Motor neuron (in vitro differentiated cells): Measurements from ENCODE around the gene MARCHF10. TPM values are rescaled to one million over a fixed set of nuclear protein-coding genes. Genes with fewer than 3 reads are reported as not detected.

Source experiments
- ATAC-seq, 8 experiments: fragments of 200-7000 bp; cut with Tn5 transposase; replicated peaks in 6 of 8; 2 replicates each; pipeline ENCODE4 v1.8.0; 2021; ENCODE audit warnings: mild to moderate bottlenecking in 8 of 8, moderate library complexity in 8 of 8
- H3K27ac ChIP-seq, 2 donors: fragments of 250-450 bp; sonication (Bioruptor Pico); 2 replicates each; pipeline ENCODE4 v1.9.0; 2021; ENCODE audit warnings: antibody characterized with exemption in 2 of 2, mild to moderate bottlenecking in 2 of 2, moderate library complexity in 1 of 2
- H3K4me1 ChIP-seq, 2 donors: fragments of 250-450 bp; sonication (Bioruptor Pico); replicated peaks in 1 of 2; 2 replicates each; pipeline ENCODE4 v1.6.1; 2021; ENCODE audit warnings: antibody characterized with exemption in 2 of 2, mild to moderate bottlenecking in 2 of 2, moderate library complexity in 1 of 2
- H3K4me3 ChIP-seq, 5 donors: fragments of 250-450 bp; sonication (Bioruptor Pico); 2 replicates each; pipeline ENCODE4 v1.9.0; 2021; ENCODE audit warnings: antibody characterized with exemption in 5 of 5, mild to moderate bottlenecking in 5 of 5, moderate library complexity in 4 of 5
- WGBS, 10 experiments: fragments of 450-650 bp; shearing (Covaris generic); methylation state at CpG; one replicate each; pipeline ENCODE4 v1.0.0; 2022; 5-methylcytosine and 5-hydroxymethylcytosine counted together
- in situ Hi-C, 9 experiments: fragments of 400-800 bp; cut with MboI; loops; one replicate each; pipeline ENCODE4 v1.15.0; 2021; ENCODE audit warnings: low sequenced_read_pairs in 9 of 9, low pct_unique_long_range_greater_than_20kb in 2 of 9; ENCODE audit not compliant: unreplicated experiment in 9 of 9
- total RNA-seq, 8 experiments: library from RNA; unstranded; fragments of 300-600 nt; gene quantifications; 2 replicates each; pipeline versions ENCODE4 v1.2.3 to v1.2.4, GENCODE V29; 2022

The MARCHF10 gene
- total RNA-seq, 8 experiments from 2014 or later, result 0.20 to 2.2 (median 0.71) TPM; not detected in 1

- in situ Hi-C loops, result loop anchor here in 5 of 9 experiments (25.0 kb wide), 1 partner anchor 732 kb away; no protein-coding TSS in a partner anchor
- ATAC-seq, result no peak
- H3K4me1 ChIP-seq, result peaks cover 8 to 9% of the 10 kb centered on the region in 2 donors
- no peak overlapping the region for H3K27ac ChIP-seq
- H3K4me3 ChIP-seq, result no peak overlapping the region
- WGBS, 10 experiments, result no CpG with 5 or more reads among the region's 37 CpGs
Measured at GRCh38 chr17:62679866-62680377, 128.2 kb downstream of the MARCHF10 start.

GRCh38 chr17:62678214-62678919, 129.7 kb downstream of the MARCHF10 start:
- Histone ChIP-seq H3K4me1 (peaks cover 18 to 22% of the 10 kb centered on the region in 2 donors), H3K27ac (no peak overlapping the region), H3K4me3 (no peak overlapping the region)
- ATAC-seq, result no peak
- in situ Hi-C loops, result loop anchor here in 5 of 9 experiments (25.0 kb wide), 1 partner anchor 734 kb away; no protein-coding TSS in a partner anchor
- 33 to 100% (median 80%) methylated on average over 1 to 2 of the region's 10 CpGs; no CpG with 5 or more reads in 5 of the 10 experiments for WGBS, 10 experiments

GRCh38 chr17:62676952-62677596, 131.0 kb downstream of the MARCHF10 start:
- in situ Hi-C loops, result loop anchor here in 5 of 9 experiments (25.0 kb wide), 1 partner anchor 735 kb away; no protein-coding TSS in a partner anchor
- H3K27ac ChIP-seq, result no peak overlapping the region
- peaks cover 18 to 22% of the 10 kb centered on the region in 2 donors for H3K4me1 ChIP-seq
- no peak overlapping the region for H3K4me3 ChIP-seq
- no peak for ATAC-seq
- 80 to 100% (median 100%) methylated on average over 1 to 4 of the region's 18 CpGs; no CpG with 5 or more reads in 5 of the 10 experiments for WGBS, 10 experiments

GRCh38 chr17:62676231-62676943, 131.7 kb downstream of the MARCHF10 start:
- in situ Hi-C loops, result loop anchor here in 5 of 9 experiments (25.0 kb wide), 1 partner anchor 736 kb away; no protein-coding TSS in a partner anchor
- Histone ChIP-seq H3K27ac (no peak overlapping the region), H3K4me1 (peaks cover 18 to 22% of the 10 kb centered on the region in 2 donors), H3K4me3 (no peak overlapping the region)
- ATAC-seq, result no peak
- WGBS, 10 experiments, result 77 to 100% (median 92%) methylated on average over 1 to 10 of the region's 16 CpGs; no CpG with 5 or more reads in 3 of the 10 experiments

GRCh38 chr17:62675701-62676100, 132.4 kb downstream of the MARCHF10 start:
- peak in 1 of 8 experiments; percentile 18 for ATAC-seq
- peak overlapping the region; percentile 56 to 73 for H3K27ac ChIP-seq
- 33% methylated on average over 1 of the region's 4 CpGs; no CpG with 5 or more reads in 9 of the 10 experiments for WGBS, 10 experiments
- in situ Hi-C loops, result loop anchor here in 5 of 9 experiments (25.0 kb wide), 1 partner anchor 737 kb away; no protein-coding TSS in a partner anchor
- H3K4me1 ChIP-seq, result peaks cover 18 to 22% of the 10 kb centered on the region in 2 donors
- H3K4me3 ChIP-seq, result no peak overlapping the region

DNA sequence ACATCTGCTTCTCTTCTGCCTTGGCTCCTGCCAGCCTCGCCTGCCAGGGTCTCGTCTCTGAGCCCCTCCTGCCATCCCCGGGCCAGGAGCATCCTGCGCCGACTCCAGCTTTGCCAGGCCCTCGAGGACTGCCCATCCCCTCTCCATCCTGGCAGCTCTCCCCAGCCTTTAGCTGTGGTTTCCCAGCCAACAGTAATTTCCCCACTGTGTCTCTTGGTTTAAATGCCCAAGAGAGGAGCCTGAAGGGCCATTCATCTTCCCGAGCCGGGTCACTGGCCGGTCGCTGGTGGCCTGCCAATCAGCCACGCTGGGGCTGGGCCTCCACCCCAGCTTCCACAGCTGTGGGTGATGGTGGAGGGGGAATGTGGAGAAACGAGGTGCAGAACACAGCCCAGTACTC, 132.9 kb downstream of the MARCHF10 start:
- Histone ChIP-seq H3K27ac (peak overlapping the region; percentile 56 to 73), H3K4me1 (peaks cover 18 to 22% of the 10 kb centered on the region in 2 donors), H3K4me3 (no peak overlapping the region)
- ATAC-seq, result peak in 6 of 8 experiments; percentile 31 to 88 (median 72)
- 40 to 100% (median 75%) methylated on average over 1 to 6 of the region's 12 CpGs; no CpG with 5 or more reads in 5 of the 10 experiments for WGBS, 10 experiments
- in situ Hi-C loops, result loop anchor here in 5 of 9 experiments (25.0 kb wide), 1 partner anchor 737 kb away; no protein-coding TSS in a partner anchor

GRCh38 chr17:62674841-62675240, 133.3 kb downstream of the MARCHF10 start:
- H3K4me3 ChIP-seq, result no peak overlapping the region
- 80% methylated on average over 1 of the region's 3 CpGs; no CpG with 5 or more reads in 9 of the 10 experiments for WGBS, 10 experiments
- in situ Hi-C loops, result loop anchor here in 5 of 9 experiments (25.0 kb wide), 1 partner anchor 737 kb away; no protein-coding TSS in a partner anchor
- peaks cover 18 to 22% of the 10 kb centered on the region in 2 donors for H3K4me1 ChIP-seq
- peak overlapping the region; percentile 56 to 73 for H3K27ac ChIP-seq
- peak in 2 of 8 experiments; percentile 13 to 19 for ATAC-seq

DNA sequence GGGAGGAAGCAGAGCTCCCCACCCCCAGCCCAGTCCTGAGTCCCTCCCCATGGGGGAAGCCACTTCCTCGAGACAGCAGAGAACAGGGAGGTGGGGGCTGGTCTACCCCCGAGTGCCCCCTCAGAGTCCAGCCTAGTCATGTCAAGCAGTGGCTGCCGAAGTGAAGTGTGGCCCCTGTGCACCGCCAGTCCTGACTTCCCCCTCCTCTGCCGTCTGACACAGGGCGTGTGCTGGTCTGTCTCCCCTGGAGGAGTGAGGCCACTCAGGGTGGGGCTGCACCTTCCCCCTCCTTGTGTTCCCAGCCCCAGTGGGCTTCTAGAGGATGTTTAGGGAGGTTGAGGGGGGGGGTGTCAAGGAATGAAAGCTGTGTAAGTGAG, 133.8 kb downstream of the MARCHF10 start:
- H3K4me3 ChIP-seq, result no peak overlapping the region
- H3K27ac ChIP-seq, result peak overlapping the region; percentile 56 to 73
- no CpG with 5 or more reads among the region's 6 CpGs for WGBS, 10 experiments
- ATAC-seq, result peak in 1 of 8 experiments; percentile 17
- H3K4me1 ChIP-seq, result peaks cover 18 to 22% of the 10 kb centered on the region in 2 donors
- in situ Hi-C loops, result no loop called here

GRCh38 chr17:62673614-62674362, 134.3 kb downstream of the MARCHF10 start:
- WGBS, 10 experiments, result 42 to 93% (median 70%) methylated on average over 2 to 8 of the region's 20 CpGs; no CpG with 5 or more reads in 3 of the 10 experiments
- no peak overlapping the region for H3K4me3 ChIP-seq
- peaks cover 18 to 22% of the 10 kb centered on the region in 2 donors for H3K4me1 ChIP-seq
- in situ Hi-C loops, result no loop called here
- peak in 1 of 8 experiments; percentile 13 for ATAC-seq
- H3K27ac ChIP-seq, result no peak overlapping the region

DNA sequence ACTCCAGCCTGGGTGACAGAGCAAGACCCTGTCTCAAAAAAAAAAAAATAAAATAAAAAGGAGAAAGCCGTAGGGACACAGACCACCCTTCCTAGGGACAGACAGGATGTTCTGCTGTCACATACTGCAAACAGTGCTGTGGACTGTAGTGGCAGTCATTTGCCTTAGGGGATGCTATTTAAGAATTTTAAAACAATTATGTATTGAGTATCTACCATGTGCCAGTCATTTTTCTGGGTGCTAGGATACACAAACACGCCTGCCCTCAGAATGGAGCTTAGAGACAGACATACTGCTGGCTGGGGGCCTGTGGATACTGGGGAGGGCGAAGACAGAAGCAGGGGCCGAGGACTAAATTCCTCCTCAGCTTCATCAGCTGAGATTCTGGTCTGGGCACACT, 135.2 kb downstream of the MARCHF10 start:
- in situ Hi-C loops, result no loop called here
- ATAC-seq, result no peak
- H3K4me3 ChIP-seq, result no peak overlapping the region
- 91 to 100% (median 96%) methylated on average over 1 to 4 of the region's 4 CpGs; no CpG with 5 or more reads in 6 of the 10 experiments for WGBS, 10 experiments
- H3K4me1 ChIP-seq, result peaks cover 18 to 27% of the 10 kb centered on the region in 2 donors
- H3K27ac ChIP-seq, result no peak overlapping the region

- Histone ChIP-seq H3K4me1 (peaks cover 18 to 28% of the 10 kb centered on the region in 2 donors), H3K4me3 (no peak overlapping the region), H3K27ac (no peak overlapping the region)
- in situ Hi-C loops, result no loop called here
- no peak for ATAC-seq
- WGBS, 10 experiments, result 68 to 80% methylated on average over 1 to 5 of the region's 14 CpGs; no CpG with 5 or more reads in 8 of the 10 experiments
Measured at GRCh38 chr17:62671553-62671952, 136.6 kb downstream of the MARCHF10 start.
